CD4-positive, alpha-beta T cell treated with Interleukin-4 for 1 hour (primary cell): ENCODE measurements around the gene BNC2.
"Not testable (repeated sequence)": the region's sequence is repeated elsewhere in the genome, so short reads cannot be mapped to it uniquely, and the experiment has no call there.

ENCODE experiments used
- DNase-seq, 2 donors: peaks; one replicate each; pipeline ENCODE4 v3.0.0-alpha.2; 2020 to 2022

Gene BNC2

GRCh38 chr9:16575142-16575985, 295.1 kb downstream of the BNC2 start:
- no peak for DNase-seq

- DNase-seq = no peak
These were observed 298.3 kb downstream of the BNC2 start for GRCh38 chr9:16572005-16572734.

- no peak for DNase-seq
These were observed 299.2 kb downstream of the BNC2 start for GRCh38 chr9:16571127-16571802.

GRCh38 chr9:16563446-16563845, 307.0 kb downstream of the BNC2 start:
- no peak for DNase-seq

- no peak for DNase-seq
These were observed 309.3 kb downstream of the BNC2 start for GRCh38 chr9:16561121-16561520.

- DNase-seq = no peak
These were observed 310.9 kb downstream of the BNC2 start for GRCh38 chr9:16559418-16560188.

- DNase-seq = no peak
These were observed 314.7 kb downstream of the BNC2 start for GRCh38 chr9:16555802-16556201.

GRCh38 chr9:16553869-16554540, 316.5 kb downstream of the BNC2 start:
- no peak for DNase-seq

GRCh38 chr9:16552252-16552651, 318.2 kb downstream of the BNC2 start:
- DNase-seq = no peak

- DNase-seq = no peak
These were observed 318.8 kb downstream of the BNC2 start for GRCh38 chr9:16551692-16552091.

- no peak for DNase-seq
These were observed 324.8 kb downstream of the BNC2 start for GRCh38 chr9:16545639-16546038.

- no peak for DNase-seq
These were observed 325.6 kb downstream of the BNC2 start for GRCh38 chr9:16544842-16545241.

GRCh38 chr9:16543686-16544085, 326.8 kb downstream of the BNC2 start:
- DNase-seq = no peak

- no peak for DNase-seq
These were observed 327.2 kb downstream of the BNC2 start for GRCh38 chr9:16543225-16543624.

GRCh38 chr9:16542290-16542689, 328.2 kb downstream of the BNC2 start:
- DNase-seq = no peak

GRCh38 chr9:16540743-16541613, 329.5 kb downstream of the BNC2 start:
- no peak for DNase-seq

GRCh38 chr9:16539626-16540025, 330.8 kb downstream of the BNC2 start:
- DNase-seq = not testable (repeated sequence)

GRCh38 chr9:16535555-16535954, 334.9 kb downstream of the BNC2 start:
- no peak for DNase-seq

- no peak for DNase-seq
These were observed 337.6 kb downstream of the BNC2 start for GRCh38 chr9:16532681-16533450.

- DNase-seq = no peak
These were observed 338.2 kb downstream of the BNC2 start for GRCh38 chr9:16532272-16532671.
